IPS DF 4.7 (cell line): ENCODE data around the gene CHAC1.
"Not testable (repeated sequence)": the region's sequence is repeated elsewhere in the genome, so short reads cannot be mapped to it uniquely, and the experiment has no call there.

Experiments
- DNase-seq: peaks from one replicate; pipeline ENCODE4 v3.0.0-alpha.2; 2013; ENCODE audit warnings: low spot score; ENCODE audit errors: extremely low read depth

CHAC1 gene

DNA sequence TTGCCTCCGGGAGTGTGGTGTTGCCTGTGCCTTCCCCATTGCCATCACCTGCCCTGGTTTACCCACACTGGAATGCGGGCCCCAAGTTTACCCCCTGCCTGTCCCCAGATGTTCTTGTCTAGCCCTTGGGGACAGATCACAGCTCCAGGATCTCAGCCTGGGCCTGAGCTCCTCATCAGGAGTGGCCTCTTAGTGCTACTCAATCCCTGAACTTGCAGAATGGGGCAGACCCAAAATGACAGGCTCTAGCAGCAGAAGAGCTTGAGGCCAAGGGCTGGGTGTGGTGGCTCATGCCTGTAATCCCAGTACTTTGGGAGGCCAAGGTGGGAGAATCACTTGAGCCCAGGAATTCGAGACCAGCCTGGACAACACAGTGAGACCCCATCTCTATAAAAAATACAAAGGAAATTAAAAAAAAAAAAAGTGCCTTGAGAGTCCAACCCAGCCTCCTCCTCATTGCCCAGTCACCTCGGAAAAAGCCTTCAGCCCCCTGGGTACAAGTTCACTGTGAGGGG, 3.8 kb downstream of the CHAC1 start:
- no peak for DNase-seq

DNA sequence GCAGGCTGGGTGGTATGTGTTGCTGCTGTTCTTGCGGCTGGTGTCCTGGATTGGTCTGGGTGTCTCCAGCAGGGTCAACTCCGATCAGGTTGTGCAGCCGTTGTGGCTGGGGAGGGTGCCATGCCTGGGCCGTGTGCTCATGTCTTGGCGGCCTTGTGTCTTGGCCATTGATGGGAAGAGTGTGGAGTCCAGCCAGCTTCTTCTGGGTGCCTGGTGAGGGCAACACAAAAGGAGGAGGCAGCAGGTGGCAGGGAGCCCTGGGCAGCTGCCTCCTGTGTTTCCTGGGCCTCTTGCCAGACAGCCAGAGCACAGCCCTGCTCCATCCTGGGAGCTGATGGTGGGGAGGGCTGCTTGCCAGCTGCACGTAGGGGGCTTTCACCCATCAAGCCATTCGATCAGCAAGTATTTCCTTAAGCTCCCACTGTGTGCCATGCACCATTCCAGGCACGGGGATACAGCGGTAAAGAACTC, 4.3 kb downstream of the CHAC1 start:
- DNase-seq, result no peak

DNA sequence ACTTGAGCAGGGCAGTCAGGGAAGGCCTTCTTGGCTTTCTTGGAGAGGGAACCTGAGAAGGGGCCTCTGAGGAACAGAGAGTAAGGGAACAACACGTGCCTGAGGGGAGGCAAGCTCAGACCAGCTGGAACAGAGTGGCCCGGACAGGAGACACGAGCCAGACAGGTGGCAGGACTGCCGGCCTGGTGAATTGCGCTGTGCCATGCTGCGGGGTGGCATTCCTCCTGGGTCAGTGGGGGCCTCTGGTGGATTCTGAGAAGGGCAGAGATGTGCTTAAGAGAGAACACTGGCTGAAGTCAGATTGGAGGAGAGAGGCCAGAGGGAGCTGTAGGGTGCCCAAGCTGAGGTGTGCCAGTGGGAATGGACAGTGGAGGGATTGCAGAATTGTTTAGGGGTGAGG, 4.9 kb downstream of the CHAC1 start:
- no peak for DNase-seq

DNA sequence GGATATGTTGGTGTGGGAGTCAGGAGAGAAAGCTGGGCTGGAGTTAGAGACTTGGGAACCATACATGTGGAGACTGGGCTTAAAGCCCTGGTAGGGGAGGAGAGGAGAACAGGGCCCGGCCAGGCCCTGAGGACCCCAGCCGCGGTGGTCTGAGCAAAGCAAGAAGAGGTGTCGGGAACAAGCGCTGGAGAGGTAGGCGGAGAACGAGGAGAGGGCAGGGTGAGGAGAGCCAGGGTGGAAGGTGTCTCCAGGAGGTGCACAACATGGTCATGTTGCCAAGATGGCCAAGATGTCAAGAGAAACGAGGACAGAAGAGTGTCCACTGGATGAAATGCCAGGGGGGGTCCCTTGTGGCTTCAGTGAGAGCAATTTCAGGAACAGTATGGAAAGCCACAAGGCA, 5.5 kb downstream of the CHAC1 start:
- DNase-seq, result no peak

DNA sequence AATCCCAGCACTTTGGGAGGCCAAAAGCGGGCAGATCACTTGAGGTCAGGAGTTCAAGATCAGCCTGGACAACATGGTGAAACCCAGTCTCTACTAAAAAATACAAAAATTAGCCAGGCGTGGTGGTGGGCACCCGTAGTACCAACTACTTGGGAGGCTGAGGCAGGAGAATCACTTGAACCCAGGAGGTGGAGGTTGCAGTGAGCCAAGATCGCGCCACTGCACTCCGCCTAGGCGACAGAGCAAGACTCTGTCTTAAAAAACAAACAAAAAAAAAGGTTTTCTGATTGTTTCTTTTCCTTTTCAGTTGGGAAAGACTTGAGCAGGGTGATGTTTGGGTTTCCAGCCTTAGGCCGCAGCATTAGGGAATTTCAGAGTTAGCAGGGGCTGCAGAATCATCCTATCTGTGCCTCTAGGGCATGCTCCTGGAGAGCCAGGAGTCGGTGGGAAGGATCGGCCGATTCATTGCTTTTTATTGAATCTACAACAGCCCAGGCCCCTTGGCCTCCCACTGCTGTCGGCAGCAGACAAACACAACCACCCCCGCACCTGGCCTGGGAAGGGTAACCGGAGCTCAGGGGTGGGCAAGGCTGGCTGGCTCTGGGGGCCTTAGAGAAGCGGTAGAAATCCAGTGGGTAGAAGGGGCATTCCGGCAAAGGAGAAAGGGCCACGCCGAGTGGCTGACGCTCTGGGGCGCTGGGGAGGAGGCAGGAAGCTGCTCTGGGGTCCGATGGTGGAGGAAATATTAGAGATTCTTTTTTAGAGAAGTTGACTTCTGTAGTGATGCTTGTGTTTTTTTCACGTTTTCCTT, 6.3 kb downstream of the CHAC1 start:
- no peak for DNase-seq

DNA sequence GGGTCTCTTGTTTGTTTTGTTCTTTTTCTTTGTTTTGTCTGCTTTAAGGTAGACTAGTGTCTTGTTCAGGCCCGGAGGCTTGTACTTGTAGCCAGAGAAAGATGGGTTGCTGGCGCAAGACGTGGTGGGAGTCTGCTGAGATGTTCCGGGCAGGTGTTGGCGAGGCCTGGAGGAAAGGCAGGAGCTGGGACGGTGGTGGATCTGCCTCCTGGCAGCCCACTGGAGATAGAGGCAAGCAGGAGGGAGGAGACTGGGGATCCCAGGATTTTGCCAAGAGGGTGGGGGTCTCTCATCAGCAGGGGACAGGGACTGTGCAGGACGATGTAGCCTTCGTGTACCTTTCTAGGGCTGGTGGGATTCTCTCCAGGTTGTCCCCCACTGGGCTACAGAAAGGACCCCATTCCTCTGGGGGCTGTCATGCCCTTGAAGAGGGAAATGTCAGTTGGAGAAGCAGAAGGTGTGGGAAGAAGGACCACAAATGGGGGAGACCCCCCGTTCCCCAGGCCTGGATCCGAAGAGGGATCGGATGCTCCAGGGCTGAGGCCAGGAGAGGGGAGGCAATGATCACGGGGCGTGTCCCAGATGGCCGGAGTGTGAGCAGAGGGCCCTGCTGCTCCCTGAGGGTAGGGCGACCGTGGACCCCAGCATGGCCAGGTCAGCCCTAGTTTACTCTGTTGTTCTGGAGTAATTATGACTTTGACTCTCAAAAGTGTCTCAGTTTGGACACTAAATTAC, 7.0 kb downstream of the CHAC1 start:
- DNase-seq, result no peak

DNA sequence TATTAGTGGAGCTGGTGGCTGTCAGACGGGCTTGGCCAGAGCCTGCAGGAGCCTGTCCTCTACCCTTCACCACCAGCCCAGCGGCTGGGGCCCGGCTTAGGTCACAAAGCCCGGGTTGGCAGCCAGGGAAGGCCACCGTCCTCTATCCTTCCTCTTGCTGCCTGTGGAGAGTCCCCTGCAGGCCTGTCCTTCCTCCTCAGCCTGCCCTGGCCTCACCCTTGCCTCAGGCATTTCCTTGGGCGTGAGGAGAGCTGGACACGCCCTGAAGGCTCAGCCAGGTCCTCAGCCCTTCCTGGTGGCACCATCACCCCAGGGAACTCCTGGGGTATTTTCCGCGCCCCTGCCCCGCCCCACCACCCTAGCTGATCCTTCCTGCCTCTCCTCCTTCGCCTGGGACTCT, 7.7 kb downstream of the CHAC1 start:
- DNase-seq, result no peak

DNA sequence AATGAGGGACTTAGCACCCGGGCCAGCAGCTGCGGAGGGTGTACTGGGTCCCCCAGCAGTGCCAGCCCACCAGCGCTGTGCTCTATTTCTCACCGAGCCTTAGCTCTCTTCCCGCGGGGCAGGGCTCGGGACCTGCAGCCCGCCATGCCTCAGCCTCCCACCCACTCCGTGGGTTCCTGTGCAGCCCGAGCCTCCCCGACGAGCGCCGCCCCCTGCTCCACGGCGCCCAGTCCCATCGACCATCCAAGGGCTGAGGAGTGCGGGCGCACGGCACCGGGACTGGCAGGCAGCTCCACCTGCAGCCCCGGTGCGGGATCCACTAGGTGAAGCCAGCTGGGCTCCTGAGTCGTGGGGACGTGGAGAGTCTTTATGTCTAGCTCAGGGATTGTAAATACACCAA, 8.5 kb downstream of the CHAC1 start:
- not testable (repeated sequence) for DNase-seq

DNA sequence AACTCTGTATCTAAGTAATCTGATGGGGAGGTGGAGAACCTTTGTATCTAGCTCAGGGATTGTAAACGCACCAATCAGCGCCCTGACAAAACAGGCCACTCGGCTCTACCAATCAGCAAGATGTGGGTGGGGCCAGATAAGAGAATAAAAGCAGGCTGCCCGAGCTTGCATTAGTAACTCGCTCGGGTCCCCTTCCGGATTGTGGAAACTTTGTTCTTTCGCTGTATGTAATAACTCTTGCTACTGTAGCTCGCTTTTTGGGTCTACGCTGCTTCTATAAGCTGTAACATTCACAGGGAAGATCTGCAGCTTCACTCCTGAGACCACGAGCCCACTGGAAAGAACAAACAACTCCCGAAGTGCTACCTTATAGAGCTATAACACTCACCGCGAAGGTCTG, 9.0 kb downstream of the CHAC1 start:
- not testable (repeated sequence) for DNase-seq

DNA sequence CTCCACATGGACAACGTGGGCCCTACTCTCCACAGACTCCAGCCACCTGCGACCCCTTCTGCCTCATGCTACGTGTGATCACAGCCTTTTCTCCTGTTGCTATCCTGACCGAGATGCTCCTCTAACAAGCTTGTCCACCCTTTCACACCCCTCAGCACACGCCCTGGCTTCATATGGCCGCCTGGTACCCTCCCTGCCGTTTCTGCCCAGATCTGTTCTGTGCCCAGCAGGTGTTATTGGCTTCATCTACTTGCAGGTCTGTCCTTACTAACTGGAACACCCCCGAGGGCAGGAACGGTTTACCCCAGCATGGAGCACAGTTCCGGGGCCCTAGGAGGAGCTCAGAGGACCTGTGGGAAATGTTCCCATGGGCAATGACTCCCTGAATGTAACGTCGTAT, 9.9 kb downstream of the CHAC1 start:
- no peak for DNase-seq

DNA sequence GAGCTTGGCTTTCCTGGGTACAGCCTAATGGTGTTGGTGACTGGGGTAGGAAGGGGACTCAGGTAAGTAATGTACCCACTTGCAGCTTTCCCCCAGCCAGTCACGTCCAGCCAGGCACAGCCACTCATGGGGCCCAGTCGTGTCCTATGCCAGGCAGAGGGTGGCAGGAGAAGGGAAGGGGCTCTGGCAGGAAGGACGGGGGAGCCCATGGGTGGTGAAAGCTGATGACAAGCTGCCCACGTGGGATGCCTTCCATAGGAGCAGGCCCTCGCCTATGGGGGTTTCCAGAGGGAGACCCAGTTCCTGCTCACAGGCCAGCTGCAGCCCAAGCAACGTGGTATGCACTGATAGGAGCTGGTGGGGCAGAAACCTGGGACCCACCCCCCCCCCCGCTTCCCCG, 10.7 kb downstream of the CHAC1 start:
- DNase-seq, result no peak

DNA sequence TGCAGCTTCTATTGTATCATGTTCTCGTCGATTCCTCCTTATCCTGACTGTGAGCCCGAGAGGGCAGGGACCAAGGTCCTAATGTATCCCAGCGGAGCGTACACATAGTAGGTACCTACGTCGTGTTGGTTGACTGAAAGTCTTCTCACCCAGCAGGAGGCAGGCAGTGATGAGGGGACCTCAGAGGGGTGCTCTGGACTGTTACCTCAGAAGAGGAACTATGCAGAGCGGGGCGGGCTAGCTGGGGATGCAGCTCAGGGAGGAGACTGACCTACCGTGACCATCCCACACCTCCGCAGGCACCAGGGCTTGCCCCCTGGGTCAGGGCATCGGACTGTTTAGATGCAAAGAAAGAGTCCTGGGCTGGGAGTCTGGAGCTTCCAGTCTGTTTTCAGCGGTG, 11.4 kb downstream of the CHAC1 start:
- DNase-seq, result no peak

DNA sequence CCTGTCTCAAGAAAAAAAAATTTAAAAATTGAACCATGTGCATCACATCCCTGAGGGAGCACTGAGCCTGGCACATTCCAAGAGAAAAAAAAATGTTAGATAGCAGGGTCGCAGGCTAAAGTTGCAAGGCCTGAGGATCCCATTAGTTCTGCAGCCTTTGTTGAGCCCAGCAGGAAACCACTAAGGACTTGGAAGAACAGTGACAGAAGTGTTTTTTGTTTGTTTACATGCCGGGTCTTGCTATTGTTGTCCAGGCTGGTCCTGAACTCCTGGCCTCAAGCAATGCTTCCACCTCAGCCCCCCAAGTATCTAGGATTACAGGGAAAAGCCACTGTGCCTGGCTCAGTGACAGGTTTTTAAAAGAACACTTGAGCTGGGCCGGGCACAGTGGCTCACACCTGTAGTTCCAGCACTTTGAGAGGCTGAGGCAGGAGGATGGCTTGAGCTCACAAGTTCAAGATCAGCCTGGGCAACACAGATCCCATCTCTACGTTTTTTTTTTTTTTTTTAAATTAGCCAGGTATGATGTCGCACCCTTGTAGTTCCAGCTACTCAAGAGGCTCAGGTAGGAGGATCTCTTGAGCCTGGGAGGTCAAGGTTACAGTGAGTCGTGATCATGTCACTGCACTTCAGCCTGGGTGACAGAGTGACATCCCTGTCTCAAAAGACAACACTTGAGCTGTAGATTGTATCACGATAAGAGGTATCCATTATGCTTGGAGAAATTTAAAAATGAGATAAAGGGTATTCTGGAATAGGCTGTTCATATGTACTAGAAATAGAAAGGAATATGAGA, 15.2 kb downstream of the CHAC1 start:
- DNase-seq, result no peak

DNA sequence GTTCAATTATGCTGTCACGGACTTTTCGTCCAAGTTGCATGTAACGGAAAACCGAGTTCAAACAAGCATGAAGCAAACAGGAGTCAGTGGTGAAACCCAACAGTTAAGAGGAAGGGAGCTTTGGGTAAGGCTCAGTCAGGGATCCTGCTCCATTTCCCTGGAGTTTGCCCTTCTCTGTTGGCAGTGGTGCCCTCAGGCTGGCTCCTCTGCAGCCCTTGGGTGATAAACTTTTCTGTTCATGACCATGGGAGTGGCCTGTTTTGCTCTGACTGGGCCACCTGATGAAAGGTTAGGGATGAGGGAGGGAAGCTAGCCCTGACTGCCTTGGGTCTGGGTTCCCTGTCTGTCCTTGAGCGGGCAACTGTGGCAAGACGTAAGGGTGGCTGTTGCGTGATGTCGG, 16.1 kb downstream of the CHAC1 start:
- no peak for DNase-seq

DNA sequence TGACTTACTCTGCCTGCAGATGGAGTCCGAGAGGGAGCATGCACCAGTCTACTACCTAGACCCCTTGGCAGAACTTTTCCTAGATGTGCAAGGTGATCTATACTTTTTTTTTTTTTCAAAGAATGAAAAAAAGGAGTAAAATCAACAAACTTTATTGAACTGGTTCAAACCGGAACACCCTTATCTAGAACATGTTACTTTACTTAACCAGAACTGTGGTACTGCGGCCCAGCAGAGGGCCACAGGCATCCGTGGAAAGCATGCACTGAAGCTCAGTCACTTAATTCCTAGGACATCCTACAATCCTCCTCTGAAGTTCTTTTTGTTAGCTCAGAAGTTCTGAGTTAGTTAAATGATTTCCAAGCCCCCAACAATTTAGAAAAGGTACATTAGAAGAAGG, 21.6 kb downstream of the CHAC1 start:
- DNase-seq, result no peak

DNA sequence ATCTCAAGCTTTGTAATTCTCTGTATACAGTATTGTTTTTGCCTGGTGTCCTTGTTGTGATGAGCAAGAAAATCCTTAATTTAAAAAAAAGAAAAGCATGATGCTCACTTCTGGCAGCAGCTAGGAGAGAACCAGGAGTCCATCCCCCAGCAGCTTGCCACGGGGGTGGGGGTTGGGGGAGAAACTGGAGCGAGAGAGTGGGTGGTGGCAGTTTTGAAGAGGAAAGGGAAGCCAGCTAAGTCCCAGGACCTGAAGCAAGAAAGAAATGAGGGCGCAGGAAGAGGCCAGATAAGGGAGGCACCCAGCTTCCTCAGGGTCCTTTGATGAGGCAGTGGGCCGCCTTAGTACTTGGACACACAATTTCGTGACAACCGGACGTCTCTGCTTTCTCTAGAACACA, 23.5 kb downstream of the CHAC1 start:
- no peak for DNase-seq

DNA sequence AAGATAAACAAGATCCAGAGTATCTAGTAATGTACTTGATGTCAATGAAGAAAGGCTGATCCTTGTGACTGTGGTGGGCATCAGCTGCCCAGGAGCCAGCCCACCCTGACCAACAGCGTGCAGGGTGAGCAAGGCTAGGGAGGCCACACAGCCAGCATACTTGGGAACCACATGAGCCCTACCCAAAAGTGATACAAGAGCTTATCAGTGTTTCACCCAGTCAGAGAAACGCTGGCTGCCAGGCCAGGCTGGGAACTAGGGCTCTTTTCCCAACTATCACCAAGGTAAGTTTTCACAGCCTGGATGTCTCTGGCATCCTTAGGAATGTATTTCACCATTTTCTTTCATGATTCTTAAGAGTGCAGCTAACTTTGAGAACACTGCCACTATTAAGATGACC, 24.9 kb downstream of the CHAC1 start:
- no peak for DNase-seq

DNA sequence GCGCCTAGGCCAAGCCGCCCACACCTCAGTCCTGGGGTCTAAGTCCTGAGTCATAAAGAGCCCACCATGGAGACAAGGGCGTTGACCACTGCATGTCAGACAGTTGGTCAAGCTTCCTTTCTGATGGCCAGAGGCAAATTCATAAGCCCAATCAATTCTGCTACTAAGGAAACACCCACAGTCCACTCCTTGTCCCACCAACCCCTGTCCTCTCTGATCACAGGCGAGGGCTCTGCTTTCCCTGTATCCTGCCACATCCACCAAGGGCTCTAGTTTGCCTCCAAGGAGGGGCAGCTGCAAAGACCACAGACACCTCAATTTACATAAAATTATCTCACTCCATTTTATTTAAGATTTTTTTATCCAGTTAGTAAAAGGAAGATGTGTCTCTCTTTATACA, 25.3 kb downstream of the CHAC1 start:
- DNase-seq, result no peak

DNA sequence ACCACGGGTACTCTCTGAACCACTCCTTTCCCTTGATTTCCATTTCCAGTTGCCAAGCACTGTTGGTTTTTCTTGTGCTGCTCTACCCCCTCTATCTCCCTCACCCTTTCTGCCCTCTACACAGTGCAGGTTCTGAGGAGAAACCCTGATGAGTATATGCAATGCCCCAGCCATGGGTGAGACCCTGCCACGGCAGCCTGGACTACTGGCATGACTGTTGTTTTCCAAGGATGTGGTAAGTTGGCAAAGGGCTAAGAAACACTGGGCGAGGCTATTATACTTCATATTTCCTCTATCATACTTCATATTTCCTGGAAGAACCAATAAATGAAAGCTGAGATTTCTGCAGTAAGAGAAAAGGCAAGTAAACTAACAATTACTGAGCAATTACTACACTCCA, 27.9 kb downstream of the CHAC1 start:
- no peak for DNase-seq

DNA sequence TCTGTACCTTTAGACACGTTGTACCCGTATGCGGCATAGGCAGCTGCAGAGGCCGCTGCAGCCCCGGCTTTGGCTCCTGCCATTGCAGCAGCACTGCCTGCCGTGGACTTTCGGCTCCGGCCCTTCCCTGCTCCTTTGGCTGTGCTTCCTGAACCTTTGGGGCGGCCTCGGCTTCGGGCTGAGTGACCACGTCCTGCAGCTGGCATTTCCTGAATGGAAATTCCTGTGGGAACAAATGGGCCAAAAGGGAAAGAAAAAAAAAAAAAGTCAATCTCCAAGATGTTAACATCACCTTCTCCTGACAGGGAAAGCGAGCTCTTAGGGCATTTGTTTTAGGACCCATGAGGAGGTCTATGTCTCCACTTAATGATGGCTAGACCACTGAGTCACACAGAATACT, 29.6 kb downstream of the CHAC1 start:
- no peak for DNase-seq

DNA sequence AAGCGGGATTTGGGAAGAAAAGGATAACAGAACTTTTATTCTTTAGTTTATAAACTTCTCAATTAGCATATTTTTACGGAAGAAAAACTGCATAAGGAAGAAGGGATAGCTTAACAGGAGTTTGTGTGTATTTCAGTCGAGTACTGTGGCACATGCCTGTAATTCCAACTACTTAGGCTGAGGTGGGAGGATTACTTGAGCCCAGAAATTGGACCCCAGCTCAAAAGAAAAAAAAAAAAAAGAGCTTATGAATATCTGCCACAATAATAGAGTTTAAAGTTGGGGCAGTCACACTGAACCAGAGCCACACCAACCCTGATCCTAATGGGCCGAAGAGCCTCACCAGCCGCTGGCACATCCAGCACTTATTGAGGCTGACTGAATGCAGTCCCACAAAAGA, 31.1 kb downstream of the CHAC1 start:
- DNase-seq, result no peak

DNA sequence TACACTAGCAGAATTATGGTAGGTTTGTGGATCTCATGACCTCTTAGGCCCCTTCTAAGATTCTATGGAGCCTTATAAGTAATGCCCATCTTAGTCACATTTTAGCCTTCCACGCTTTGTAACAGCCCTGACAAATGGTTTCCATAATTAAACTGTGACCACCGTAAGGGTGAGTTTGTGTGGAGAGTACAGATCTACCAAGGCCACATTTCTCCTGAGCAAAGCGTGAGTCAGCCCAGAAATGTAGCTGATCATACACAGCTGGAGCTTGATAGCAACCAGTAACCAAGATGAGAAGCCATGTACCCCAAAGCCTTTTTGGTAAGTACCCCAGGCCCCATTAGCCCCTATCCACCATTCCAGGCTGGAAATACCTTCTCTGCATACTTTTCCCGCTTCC, 31.7 kb downstream of the CHAC1 start:
- no peak for DNase-seq
